Small intestine (tissue), 7 donors: ENCODE measurements around the gene DENND10. TPM values are rescaled to one million over a fixed set of nuclear protein-coding genes. Genes with fewer than 3 reads are reported as not detected.

ENCODE experiments used
- DNase-seq, 2 donors: peaks; one replicate each; pipeline versions ENCODE4 v3.0.0 to v3.0.0-alpha.2; 2013
- FAIRE-seq: peaks from 2 replicates; lab custom pipeline; 2012; peaks lifted over from hg19 to GRCh38; lab: Jason Lieb, UNC
- H3K27ac ChIP-seq, 3 donors: one replicate each; pipeline ENCODE4 v1.5.1; 2013; ENCODE audit warnings: low read length in 2 of 3, mild to moderate bottlenecking in 2 of 3, control low read depth in 1 of 3, inconsistent platforms in 1 of 3, low read depth in 1 of 3, moderate library complexity in 1 of 3
- H3K27me3 ChIP-seq, 3 donors: one replicate each; pipeline ENCODE4 v1.6.1; 2013; ENCODE audit warnings: low read length in 3 of 3, inconsistent platforms in 1 of 3; ENCODE audit not compliant: control insufficient read depth in 3 of 3, insufficient read depth in 3 of 3
- H3K36me3 ChIP-seq, 3 donors: one replicate each; pipeline ENCODE4 v1.6.1; 2013; ENCODE audit warnings: low read length in 3 of 3, inconsistent platforms in 1 of 3, low read depth in 1 of 3, mild to moderate bottlenecking in 1 of 3, moderate library complexity in 1 of 3; ENCODE audit not compliant: control insufficient read depth in 3 of 3, insufficient read depth in 2 of 3
- H3K4me1 ChIP-seq, 3 donors: one replicate each; pipeline ENCODE4 v1.6.1; 2013; ENCODE audit warnings: low read length in 2 of 3, inconsistent platforms in 1 of 3, low read depth in 1 of 3, mild to moderate bottlenecking in 1 of 3, moderate library complexity in 1 of 3; ENCODE audit not compliant: control insufficient read depth in 3 of 3, insufficient read depth in 2 of 3
- H3K4me3 ChIP-seq, 3 donors: one replicate each; pipeline ENCODE4 v1.5.1; 2013; ENCODE audit warnings: low read length in 3 of 3, control low read depth in 1 of 3, inconsistent platforms in 1 of 3, low read depth in 1 of 3, mild to moderate bottlenecking in 1 of 3, moderate library complexity in 1 of 3
- H3K9me3 ChIP-seq, 2 donors: one replicate each; pipeline ENCODE4 v1.6.1; 2013; ENCODE audit warnings: low read depth in 1 of 2, low read length in 1 of 2; ENCODE audit not compliant: control insufficient read depth in 2 of 2, insufficient read depth in 1 of 2
- WGBS, 3 donors: extraction: QIAGEN DNeasy Blood & Tissue Kit; methylation state at CpG; one replicate each; pipeline ENCODE4 v1.1.7; 2013; 5-methylcytosine and 5-hydroxymethylcytosine counted together
- polyA plus RNA-seq, 4 donors: library from polyadenylated mRNA; stranded (reverse) in 3 of 4; unstranded in 1 of 4; fragments of 200-250 nt in 3 of 4; fragments of 120-200 nt in 1 of 4; gene quantifications; one replicate each; pipeline versions ENCODE4 v1.2.1 to v1.2.3, GENCODE V29; 2013
- donor health status: healthy with polysubstance abuse.
- donor health status: control.
- donor health status: control.
- donor health status: Bipolar disorder and iron deficiency.
- donor health status: healthy.

Gene DENND10
- polyA plus RNA-seq, 4 donors, result 20.3 to 91.6 (median 30.8) TPM

DNA sequence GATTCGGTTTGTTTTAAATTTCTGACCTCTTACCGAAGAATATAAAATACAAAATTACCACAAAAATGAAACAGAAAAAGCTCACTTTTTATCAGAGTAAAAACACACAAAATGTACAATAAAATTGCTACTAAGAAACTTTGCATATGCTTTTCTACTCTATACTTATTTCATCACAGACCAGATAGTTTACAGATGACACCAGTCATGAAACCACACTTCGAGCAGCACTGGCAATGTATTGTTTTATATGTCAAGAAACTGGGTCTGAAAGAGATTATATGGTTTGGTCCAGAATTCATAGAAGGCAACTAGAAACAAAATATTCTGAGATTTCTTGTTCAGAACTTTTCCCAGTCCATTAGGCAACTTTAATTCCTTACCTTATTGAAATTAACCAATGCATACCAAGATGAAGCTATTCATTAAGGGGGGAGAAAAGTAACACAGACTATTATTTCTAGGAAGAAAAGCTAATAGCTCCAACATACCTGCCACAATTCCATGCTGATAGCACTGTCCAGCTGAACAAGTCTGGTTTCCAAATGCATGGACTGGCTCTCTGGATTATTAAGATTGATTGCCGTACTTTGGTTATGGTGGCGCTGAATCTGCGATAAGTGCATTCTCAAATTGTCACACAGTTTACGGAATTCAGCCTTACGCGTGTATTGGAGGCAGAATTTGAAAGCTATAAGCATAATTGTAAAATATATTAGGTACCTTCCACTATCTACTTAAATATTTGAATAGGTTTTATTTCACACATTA, 33.3 kb upstream of the DENND10 start:
- DNase-seq (no peak), FAIRE-seq (no peak)
- Histone ChIP-seq H3K36me3 (peaks cover 14 to 45% (median 19%) of the 10 kb centered on the region in 3 donors), H3K27ac (no peak overlapping the region), H3K9me3 (no peaks in the 10 kb centered on the region), H3K4me1 (no peaks in the 10 kb centered on the region), H3K4me3 (no peak overlapping the region), H3K27me3 (no peaks in the 10 kb centered on the region)
- WGBS, 3 donors, result 93 to 94% (median 94%) methylated on average over 9 of the region's 9 CpGs

DNA sequence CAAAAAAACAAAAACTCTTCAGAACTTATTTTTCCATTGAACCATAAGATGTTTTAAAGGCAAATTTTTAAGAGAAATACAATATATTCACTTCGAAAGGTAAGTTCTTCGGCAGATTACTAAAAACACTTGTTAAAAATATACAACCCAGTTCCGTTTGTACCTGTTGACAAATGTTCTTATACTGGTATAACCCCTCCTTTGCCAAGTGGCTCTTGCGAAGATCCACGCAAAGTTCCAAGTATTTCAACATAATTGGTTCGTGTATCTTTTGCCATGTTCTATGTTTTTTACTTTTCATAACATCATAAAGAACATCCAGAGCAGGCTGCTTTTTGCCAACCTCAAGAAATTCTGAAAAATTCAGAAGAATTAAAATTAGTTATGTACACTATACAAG, 30.3 kb upstream of the DENND10 start:
- WGBS, 3 donors, result 80 to 82% (median 80%) methylated on average over 6 of the region's 6 CpGs
- Histone ChIP-seq H3K4me1 (peaks cover 1 to 5% (median 4%) of the 10 kb centered on the region in 3 donors), H3K36me3 (peaks cover 5 to 24% (median 12%) of the 10 kb centered on the region in 3 donors), H3K27me3 (no peaks in the 10 kb centered on the region), H3K4me3 (no peak overlapping the region), H3K27ac (no peak overlapping the region), H3K9me3 (no peaks in the 10 kb centered on the region)
- DNase-seq, result no peak
- no peak for FAIRE-seq

DNA sequence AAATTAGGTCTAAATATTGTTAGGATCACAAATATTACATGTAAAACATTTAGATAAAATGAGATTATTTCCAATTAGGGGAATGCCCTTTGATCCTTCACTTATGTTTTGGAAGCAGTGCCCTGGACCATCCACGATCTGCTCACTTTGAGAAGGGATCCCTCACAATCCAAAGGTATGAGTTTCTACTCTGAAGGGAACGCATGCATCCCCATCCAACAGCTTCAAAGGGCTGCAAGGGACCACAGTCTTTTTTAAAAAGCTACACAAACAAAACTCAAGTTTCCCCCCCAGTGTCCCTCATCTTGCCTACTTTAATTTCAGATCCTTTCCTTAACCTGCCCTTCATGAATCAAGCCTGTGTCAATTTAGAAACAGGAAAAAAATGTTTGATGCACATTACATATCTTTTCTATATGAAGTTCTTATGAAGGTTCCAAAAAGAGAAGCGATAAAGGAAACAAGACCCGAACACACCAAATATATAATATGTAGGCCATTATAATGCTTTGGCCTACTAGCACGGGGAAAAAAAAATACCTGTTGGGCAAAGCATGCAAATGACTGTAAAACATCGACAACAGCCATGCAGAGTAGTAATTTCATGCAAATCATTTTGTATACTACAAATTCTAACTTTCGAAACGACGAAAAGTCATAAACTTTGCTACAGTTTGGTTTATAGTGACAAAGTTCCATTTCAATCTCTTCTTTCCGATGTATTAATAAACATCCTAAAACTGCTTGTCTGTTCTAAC, 25.3 kb upstream of the DENND10 start:
- Histone ChIP-seq H3K9me3 (no peaks in the 10 kb centered on the region), H3K4me1 (peaks cover 1 to 7% (median 5%) of the 10 kb centered on the region in 3 donors), H3K36me3 (peaks cover 0 to 10% (median 0%) of the 10 kb centered on the region in 3 donors), H3K27ac (peak overlapping the region in 1 of 3 donors; percentile 99), H3K4me3 (peak overlapping the region in 2 of 3 donors; percentile 91 to 99), H3K27me3 (no peaks in the 10 kb centered on the region)
- 6 to 19% (median 7%) methylated on average over 10 of the region's 10 CpGs for WGBS, 3 donors
- FAIRE-seq (no peak), DNase-seq (peak in 1 of 2 donors; percentile 8)

DNA sequence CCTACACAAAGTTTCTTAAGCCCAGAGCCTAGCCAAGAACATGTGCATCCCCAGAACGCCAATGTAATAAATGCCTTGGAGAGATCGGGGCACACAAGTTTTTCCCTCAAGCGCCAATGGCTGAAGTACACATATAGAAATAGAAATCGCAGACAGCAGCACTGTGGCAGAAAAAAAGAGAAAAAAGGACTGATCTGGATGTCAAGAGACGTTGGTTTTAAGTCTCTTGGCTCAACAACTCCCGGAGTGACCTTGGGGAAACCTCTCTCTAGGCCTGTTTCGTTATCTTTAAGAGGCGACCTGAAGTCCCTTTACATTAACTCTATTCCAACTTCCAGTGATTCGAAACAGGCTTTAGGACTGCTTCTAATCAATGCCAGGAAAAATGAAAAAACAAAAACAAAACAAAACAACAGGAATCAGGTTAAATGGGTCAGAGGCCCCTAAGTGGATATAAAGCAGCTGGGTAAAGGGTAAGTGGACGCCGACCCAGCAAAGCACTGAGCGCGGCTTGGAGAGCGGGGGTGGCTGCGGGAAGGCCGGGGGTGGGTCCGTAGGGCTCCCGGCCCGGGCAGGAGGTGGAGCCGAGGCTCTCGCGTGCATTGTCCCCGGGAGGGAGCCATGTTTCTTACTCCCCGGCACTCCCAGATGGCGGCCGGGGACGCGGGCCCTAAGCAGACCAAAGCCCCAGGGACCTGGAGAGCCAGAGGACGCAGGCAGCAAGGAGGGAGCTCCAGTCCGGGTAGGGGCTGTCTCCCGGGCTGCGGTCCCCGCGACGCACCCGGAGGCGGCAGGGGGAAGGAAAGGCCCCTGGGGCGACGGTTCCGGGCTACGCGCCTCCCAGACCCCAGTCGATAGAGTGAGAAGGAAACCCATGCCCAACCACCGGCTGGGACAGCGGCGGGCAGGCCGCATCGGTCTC, 24.1 kb upstream of the DENND10 start:
- DNase-seq (peak; percentile 80 to 91), FAIRE-seq (no peak)
- Histone ChIP-seq H3K27me3 (no peaks in the 10 kb centered on the region), H3K9me3 (no peaks in the 10 kb centered on the region), H3K27ac (peak overlapping the region; percentile 97 to 99 (median 97)), H3K4me1 (peaks cover 1 to 7% (median 5%) of the 10 kb centered on the region in 3 donors), H3K4me3 (peak overlapping the region; percentile 91 to 99 (median 91)), H3K36me3 (peaks cover 0 to 6% (median 0%) of the 10 kb centered on the region in 3 donors)
- 0% methylated on average over 35 to 48 of the region's 48 CpGs for WGBS, 3 donors

DNA sequence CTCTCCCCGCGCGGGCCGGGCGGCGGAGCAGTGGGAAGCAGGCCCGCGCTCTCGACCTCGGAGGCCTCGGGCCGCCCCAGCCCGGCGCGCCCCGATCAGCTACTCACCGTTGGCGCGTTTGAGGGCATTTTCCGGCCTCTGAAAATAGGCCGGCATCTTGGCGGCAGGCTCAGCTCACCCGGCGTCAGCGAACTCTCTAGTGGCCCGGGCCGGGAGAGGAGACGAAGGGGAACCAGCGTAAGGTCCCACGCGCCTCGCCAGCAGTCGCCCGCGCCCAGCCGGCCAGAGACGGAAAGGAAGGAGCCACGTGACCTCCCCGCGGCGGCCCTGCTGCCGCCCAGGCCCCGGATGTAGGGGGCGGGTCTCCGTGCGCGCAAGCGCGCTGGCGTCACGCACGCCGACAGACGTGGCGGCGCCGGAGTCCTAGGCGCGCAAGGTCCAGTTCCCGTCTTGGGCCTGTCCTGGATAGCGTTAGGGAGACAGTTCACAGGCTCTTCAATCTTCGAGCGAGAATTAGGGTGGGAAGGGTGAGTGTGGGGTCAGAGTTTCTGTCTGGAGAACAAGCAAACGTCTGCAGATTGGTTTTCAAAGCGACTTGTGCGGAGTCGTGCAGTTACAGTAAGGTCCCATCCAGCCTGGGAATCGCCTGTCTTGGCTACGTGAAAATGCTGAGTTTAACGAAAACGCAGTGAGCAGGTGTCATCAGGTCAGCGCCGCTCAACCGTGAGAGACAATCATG, 23.2 kb upstream of the DENND10 start, which contains the start of gene EIF3A:
Gene EIF3A, minus strand, starts transcription at position 297 of the 739 bp plus-strand sequence. Its CDS starts 141 bp downstream, at position 156.
- no peak for FAIRE-seq
- Histone ChIP-seq H3K9me3 (no peaks in the 10 kb centered on the region), H3K4me3 (peak within 1 kb of the TSS; percentile 91 to 99 (median 91)), H3K36me3 (peaks cover 0 to 6% (median 0%) of the 10 kb centered on the region in 3 donors), H3K4me1 (peaks cover 1 to 7% (median 5%) of the 10 kb centered on the region in 3 donors), H3K27ac (peak within 1 kb of the TSS; percentile 97 to 99 (median 97)), H3K27me3 (no peaks in the 10 kb centered on the region)
- peak; percentile 91 to 97 for DNase-seq
- 0 to 1% (median 1%) methylated on average over 51 to 74 of the region's 74 CpGs for WGBS, 3 donors

DNA sequence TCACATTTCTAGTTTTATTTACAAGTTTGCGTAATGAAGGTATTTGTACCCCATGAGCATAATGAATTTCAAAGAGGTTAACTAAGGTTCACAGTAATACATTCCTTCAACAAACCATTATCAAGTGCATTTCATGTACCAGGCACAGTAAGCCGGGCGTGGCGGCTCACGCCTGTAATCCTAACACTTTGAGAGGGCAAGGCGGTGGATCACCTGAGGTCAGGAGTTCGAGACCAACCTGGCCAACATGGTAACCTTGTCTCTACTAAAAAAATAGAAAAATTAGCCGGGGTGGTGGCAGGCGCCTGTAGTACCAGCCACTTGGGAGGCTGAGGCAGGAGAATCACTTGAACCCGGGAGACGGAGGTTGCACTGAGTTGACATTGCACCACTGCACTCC, 19.0 kb upstream of the DENND10 start:
- Histone ChIP-seq H3K4me3 (no peak overlapping the region), H3K36me3 (no peaks in the 10 kb centered on the region), H3K27ac (no peak overlapping the region), H3K9me3 (no peaks in the 10 kb centered on the region), H3K27me3 (no peaks in the 10 kb centered on the region), H3K4me1 (no peaks in the 10 kb centered on the region)
- WGBS, 3 donors, result 78 to 88% (median 79%) methylated on average over 11 of the region's 11 CpGs
- no peak for DNase-seq
- FAIRE-seq, result no peak

DNA sequence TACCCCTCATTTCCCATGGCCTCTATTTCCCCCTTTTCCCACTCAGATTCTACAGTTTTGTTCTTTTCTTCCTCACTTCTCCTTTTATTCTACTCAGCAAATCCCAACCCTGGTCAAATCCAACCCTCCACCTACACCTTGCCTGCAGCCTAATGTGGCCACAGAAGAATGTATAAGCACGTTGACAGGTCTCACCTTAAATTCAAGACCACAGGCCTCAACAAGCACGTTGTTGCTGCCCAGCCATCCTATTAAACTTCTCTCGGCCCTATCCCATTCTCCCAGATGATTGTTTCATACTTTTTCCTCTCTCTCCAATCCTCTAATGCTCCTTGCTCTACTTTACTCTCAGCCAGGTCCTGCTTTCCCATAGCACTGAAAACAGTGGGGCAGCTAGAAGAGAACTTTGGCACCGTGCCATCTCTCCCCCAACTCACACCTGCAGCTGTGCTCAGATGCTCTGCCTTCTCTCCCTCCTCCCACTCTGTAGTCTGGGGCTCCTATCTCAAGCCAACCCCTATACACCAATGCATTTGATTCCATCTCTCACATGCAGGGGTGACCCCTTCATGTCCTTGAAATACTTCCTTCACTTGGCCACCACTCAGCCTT, 16.5 kb upstream of the DENND10 start:
- FAIRE-seq, result no peak
- peaks cover 0 to 2% (median 0%) of the 10 kb centered on the region in 3 donors for H3K27me3 ChIP-seq
- no peaks in the 10 kb centered on the region for H3K36me3 ChIP-seq
- H3K4me1 ChIP-seq, result no peaks in the 10 kb centered on the region
- 59 to 70% (median 68%) methylated on average over 4 of the region's 4 CpGs for WGBS, 3 donors
- no peak overlapping the region for H3K27ac ChIP-seq
- no peak for DNase-seq
- no peaks in the 10 kb centered on the region for H3K9me3 ChIP-seq
- no peak overlapping the region for H3K4me3 ChIP-seq
